HUDEP-2 (cell line): ENCODE data around the gene TUBA3C.

Source experiments
- DNase-seq, 76 experiments: peaks; one replicate each; lab custom pipeline; 2025; ENCODE audit not compliant: unreplicated experiment in 76 of 76; lab: John Stamatoyannopoulos, UW

Gene TUBA3C

GRCh38 chr13:19169496-19169895 is 12.1 kb downstream of the TUBA3C start:
- DNase-seq, result no peak

- DNase-seq, result no peak
Observed at GRCh38 chr13:19161308-19161707, 20.3 kb downstream of the TUBA3C start.

GRCh38 chr13:19159761-19160420 is 21.7 kb downstream of the TUBA3C start:
- no peak for DNase-seq

GRCh38 chr13:19159181-19159580 is 22.4 kb downstream of the TUBA3C start:
- DNase-seq, result no peak

GRCh38 chr13:19158526-19159174 is 23.0 kb downstream of the TUBA3C start:
- no peak for DNase-seq

- DNase-seq, result no peak
Observed at GRCh38 chr13:19158006-19158405, 23.6 kb downstream of the TUBA3C start.

GRCh38 chr13:19157461-19157860 is 24.2 kb downstream of the TUBA3C start:
- DNase-seq, result no peak

GRCh38 chr13:19156013-19156825 is 25.4 kb downstream of the TUBA3C start:
- DNase-seq, result no peak

GRCh38 chr13:19155321-19155861 is 26.2 kb downstream of the TUBA3C start:
- no peak for DNase-seq

- no peak for DNase-seq
Observed at GRCh38 chr13:19154843-19155242, 26.8 kb downstream of the TUBA3C start.

- DNase-seq, result peak in 10 of 76 experiments; percentile 1 to 55 (median 35)
Observed at GRCh38 chr13:19153782-19154450, 27.7 kb downstream of the TUBA3C start.

- no peak for DNase-seq
Observed at GRCh38 chr13:19152403-19152802, 29.2 kb downstream of the TUBA3C start.

GRCh38 chr13:19151581-19152263 is 29.9 kb downstream of the TUBA3C start:
- DNase-seq, result no peak

GRCh38 chr13:19150712-19151228 is 30.9 kb downstream of the TUBA3C start:
- no peak for DNase-seq

- DNase-seq, result no peak
Observed at GRCh38 chr13:19150226-19150625, 31.4 kb downstream of the TUBA3C start.

- no peak for DNase-seq
Observed at GRCh38 chr13:19148561-19148960, 33.1 kb downstream of the TUBA3C start.
